Mucosa of descending colon (tissue), 3 donors: ENCODE data around the gene SMARCA5. TPM values are rescaled to one million over a fixed set of nuclear protein-coding genes. Genes with fewer than 3 reads are reported as not detected.
A peak's percentile ranks its signal among the peaks of the same experiment; 100 is the strongest.

Experiments
- ATAC-seq: fragments of 200-7000 bp; cut with Tn5 transposase; one replicate; pipeline ENCODE4 v1.9.1; 2020; ENCODE audit warnings: mild to moderate bottlenecking, moderate library complexity
- DNase-seq, 3 donors: peaks; one replicate each; pipeline ENCODE4 v3.0.0-alpha.2; 2020
- H3K36me3 ChIP-seq: fragments of 200-600 bp; one replicate; pipeline ENCODE4 v1.8.0; 2021; ENCODE audit warnings: low read depth, mild to moderate bottlenecking
- H3K4me1 ChIP-seq: fragments of 200-600 bp; one replicate; pipeline ENCODE4 v1.8.0; 2021; ENCODE audit warnings: low read depth, mild to moderate bottlenecking
- H3K4me3 ChIP-seq: fragments of 200-600 bp; one replicate; pipeline ENCODE4 v1.8.0; 2021; ENCODE audit warnings: mild to moderate bottlenecking
- H3K9me3 ChIP-seq: fragments of 200-600 bp; one replicate; pipeline ENCODE4 v1.8.0; 2021; ENCODE audit warnings: mild to moderate bottlenecking
- intact Hi-C, 2 donors: fragments of 100-400 bp; cut with DNase I in 1 of 2; cut with micrococcal nuclease in 1 of 2; formaldehyde crosslinking; loops; one replicate each; pipeline versions ENCODE4 v1.11.0 to v1.11.1; 2022; cut with DNase I, micrococcal nuclease
- total RNA-seq, 3 donors: library from RNA; stranded (reverse); fragmentation: NEBNext Ultra II Directional in 2 of 3; extraction: Animal tissue kit (Norgen Biotek cat#: 25700) in 2 of 3; gene quantifications; one replicate each; pipeline versions ENCODE4 v1.2.1 to v1.2.4, GENCODE V29; 2021 to 2023
- TF ChIP-seq, protein P1 (sequence below): fragments of 200-600 bp; IDR thresholded peaks from one replicate; pipeline ENCODE4 v1.8.0; 2022; ENCODE audit warnings: antibody characterized with exemption, mild to moderate bottlenecking
- donor health status: DM: no; HTN: no; CAD: no; lungs with moderate emphysema.
- donor health status: DM: no; HTN: no; CAD: no.
- donor health status: DM: no; HTN: yes; CAD: no.

Gene SMARCA5
- total RNA-seq, 3 donors from 2014 or later: 27.9 to 45.9 (median 30.5) TPM

DNA sequence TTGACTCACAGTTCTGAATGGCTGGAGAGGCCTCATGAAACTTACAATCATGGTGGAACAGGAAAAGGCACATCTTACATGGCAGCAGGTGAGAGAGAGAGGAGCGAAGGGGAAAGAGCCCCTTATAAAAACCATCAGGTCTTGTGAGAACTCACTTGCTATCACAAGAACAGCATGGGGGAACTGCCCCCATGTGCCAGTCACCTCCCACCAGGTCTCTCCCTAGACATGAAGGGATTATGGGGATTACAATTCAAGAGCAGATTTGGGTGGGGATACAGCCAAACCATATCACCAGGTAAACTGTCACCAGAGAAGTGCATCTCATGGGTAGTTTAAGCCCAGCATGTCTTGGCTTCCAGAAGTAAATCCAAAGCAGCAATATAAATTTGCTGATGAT, 7.5 kb upstream of the SMARCA5 start:
- H3K4me3 ChIP-seq: no peak overlapping the region
- ATAC-seq: no peak
- no peaks in the 10 kb centered on the region for H3K4me1 ChIP-seq
- intact Hi-C loops: no loop called here
- no peak for DNase-seq
- no peaks in the 10 kb centered on the region for H3K36me3 ChIP-seq
- no peaks in the 10 kb centered on the region for H3K9me3 ChIP-seq
- TF ChIP-seq, protein P1, sequence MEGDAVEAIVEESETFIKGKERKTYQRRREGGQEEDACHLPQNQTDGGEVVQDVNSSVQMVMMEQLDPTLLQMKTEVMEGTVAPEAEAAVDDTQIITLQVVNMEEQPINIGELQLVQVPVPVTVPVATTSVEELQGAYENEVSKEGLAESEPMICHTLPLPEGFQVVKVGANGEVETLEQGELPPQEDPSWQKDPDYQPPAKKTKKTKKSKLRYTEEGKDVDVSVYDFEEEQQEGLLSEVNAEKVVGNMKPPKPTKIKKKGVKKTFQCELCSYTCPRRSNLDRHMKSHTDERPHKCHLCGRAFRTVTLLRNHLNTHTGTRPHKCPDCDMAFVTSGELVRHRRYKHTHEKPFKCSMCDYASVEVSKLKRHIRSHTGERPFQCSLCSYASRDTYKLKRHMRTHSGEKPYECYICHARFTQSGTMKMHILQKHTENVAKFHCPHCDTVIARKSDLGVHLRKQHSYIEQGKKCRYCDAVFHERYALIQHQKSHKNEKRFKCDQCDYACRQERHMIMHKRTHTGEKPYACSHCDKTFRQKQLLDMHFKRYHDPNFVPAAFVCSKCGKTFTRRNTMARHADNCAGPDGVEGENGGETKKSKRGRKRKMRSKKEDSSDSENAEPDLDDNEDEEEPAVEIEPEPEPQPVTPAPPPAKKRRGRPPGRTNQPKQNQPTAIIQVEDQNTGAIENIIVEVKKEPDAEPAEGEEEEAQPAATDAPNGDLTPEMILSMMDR: no peak

DNA sequence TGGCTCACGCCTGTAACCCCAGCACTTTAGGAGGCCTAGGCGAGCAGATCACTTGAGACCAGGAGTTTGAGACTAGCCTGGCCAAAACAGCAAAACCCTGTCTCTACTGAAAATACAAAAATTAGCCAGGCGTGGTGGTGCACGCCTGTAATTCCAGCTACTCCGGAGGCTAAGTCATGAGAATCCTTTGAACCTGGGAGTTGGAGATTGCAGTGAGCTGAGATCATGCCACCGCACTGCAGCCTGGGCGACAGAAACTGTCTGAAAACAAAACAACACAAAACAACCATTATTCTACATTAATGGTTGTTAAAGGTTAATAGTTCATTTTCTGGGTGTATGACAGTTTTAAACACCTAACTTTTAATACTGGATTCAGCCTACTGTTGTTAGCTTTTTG, 1.6 kb upstream of the SMARCA5 start:
- TF ChIP-seq, protein P1: no peak
- Histone ChIP-seq H3K9me3 (no peaks in the 10 kb centered on the region), H3K36me3 (no peaks in the 10 kb centered on the region), H3K4me1 (peaks cover 9% of the 10 kb centered on the region), H3K4me3 (no peak overlapping the region)
- ATAC-seq: no peak
- no peak for DNase-seq
- intact Hi-C loops: no loop called here

DNA sequence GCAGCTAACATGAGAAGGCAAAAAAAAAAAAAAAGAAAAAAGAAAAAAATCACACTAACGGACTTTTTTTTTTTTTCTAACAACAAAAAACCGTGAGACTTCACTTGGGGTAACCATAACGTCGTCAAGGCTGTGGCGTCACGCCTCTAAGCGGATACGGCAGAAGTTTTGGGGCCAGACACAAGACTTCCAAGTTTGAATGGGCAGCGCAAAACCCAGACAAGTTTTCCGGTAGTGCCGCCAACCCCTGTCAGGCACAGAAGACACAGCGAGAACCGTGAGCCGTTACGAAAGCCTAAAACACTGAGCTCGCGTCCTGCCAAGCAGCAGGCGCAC, 556 bp upstream of the SMARCA5 start:
- H3K4me1 ChIP-seq: peaks cover 9% of the 10 kb centered on the region
- ATAC-seq: peak; percentile 21
- intact Hi-C loops: no loop called here
- no peaks in the 10 kb centered on the region for H3K9me3 ChIP-seq
- H3K36me3 ChIP-seq: no peaks in the 10 kb centered on the region
- TF ChIP-seq, protein P1: no peak
- no peak for DNase-seq
- peak overlapping the region; percentile 94 for H3K4me3 ChIP-seq

DNA sequence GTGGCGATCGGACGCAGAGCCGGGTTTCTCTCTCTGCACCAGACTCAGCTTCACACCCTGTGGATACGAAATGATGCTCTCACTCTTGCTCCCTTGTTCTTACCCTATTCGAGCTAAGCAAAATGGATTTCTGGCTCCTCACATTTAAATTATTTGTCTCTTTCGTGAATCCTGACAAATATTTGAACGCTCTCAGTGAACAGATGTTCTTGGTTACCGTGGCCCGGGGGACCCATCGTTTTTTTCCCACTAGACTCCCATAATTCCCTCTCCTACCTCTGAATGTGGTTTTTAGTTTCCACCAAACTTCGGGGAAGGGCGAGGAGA, 630 bp downstream of the SMARCA5 start:
- no peak for DNase-seq
- intact Hi-C loops: no loop called here

DNA sequence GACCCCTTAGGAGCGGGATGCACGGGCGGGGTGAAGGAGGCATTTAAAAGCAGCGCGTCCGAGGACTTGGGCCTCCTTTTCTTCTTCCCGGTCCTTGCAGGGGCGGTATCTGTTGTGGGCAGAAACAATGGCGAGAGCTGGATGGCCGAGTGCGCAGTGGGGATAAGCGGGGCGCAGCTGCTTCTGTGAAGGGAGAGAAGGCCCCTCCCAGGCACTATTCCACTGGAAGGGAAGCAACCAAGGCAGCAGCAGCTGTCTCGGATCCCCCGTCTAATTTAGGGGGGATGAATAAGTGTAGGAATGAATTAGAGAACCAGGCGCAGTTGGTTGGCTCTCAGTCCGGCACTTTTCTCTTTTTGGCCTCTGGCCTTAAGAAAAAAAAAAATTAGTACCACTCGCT, 995 bp downstream of the SMARCA5 start:
- Histone ChIP-seq H3K4me3 (peak overlapping the region; percentile 94), H3K4me1 (peaks cover 9% of the 10 kb centered on the region), H3K36me3 (no peaks in the 10 kb centered on the region), H3K9me3 (no peaks in the 10 kb centered on the region)
- ATAC-seq (peak; percentile 26), DNase-seq (peak; percentile 53 to 68 (median 66))
- TF ChIP-seq, protein P1: no peak
- intact Hi-C loops: no loop called here

More for the DNA sequence above, 630 bp downstream of the SMARCA5 start:
- Histone ChIP-seq H3K4me1 (peaks cover 9% of the 10 kb centered on the region), H3K4me3 (peak overlapping the region; percentile 94), H3K36me3 (no peaks in the 10 kb centered on the region), H3K9me3 (no peaks in the 10 kb centered on the region)
- no peak for ATAC-seq
- TF ChIP-seq, protein P1: no peak

DNA sequence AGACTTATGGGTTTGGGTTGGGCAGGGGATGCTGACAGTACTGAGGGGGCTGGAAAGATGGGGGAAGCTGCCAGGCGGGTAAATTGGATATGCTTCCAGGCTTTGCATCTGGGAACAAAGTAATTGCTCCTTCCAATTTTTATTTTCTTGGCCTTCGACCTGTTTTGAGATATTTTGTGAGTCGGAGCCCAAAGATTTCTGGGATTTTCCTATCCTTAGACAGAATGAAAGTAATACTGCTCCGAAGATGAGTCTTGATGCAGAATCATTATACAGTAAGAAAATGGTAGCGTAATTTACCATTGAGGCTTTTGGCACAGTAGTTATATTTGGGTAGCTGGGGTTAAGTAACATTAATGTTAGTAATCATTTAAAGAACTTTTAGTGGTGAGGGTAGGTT, 1.4 kb downstream of the SMARCA5 start:
- no peak for DNase-seq
- no peak for ATAC-seq
- TF ChIP-seq, protein P1: no peak

More for the DNA sequence above, 1.4 kb downstream of the SMARCA5 start:
- intact Hi-C loops: no loop called here
- Histone ChIP-seq H3K9me3 (no peaks in the 10 kb centered on the region), H3K4me3 (peak overlapping the region; percentile 94), H3K4me1 (peaks cover 9% of the 10 kb centered on the region), H3K36me3 (no peaks in the 10 kb centered on the region)
